GM12875 (cell line): ENCODE measurements around the gene TP63.

Source experiments
- H3K4me3 ChIP-seq: one replicate; pipeline ENCODE4 v1.5.1; 2011; ENCODE audit warnings: low read depth, low read length, control low read depth
- CTCF ChIP-seq: IDR thresholded peaks from 2 replicates; pipeline ENCODE4 v1.5.1; 2011; ENCODE audit warnings: low read depth, mild to moderate bottlenecking, control low read depth, inconsistent platforms, low read length, moderate library complexity, borderline replicate concordance; ENCODE audit not compliant: insufficient read depth

TP63 gene

GRCh38 chr3:189708375-189708774 is 77.2 kb downstream of the TP63 start:
- no peak overlapping the region for H3K4me3 ChIP-seq
- no peak for TF ChIP-seq CTCF

DNA sequence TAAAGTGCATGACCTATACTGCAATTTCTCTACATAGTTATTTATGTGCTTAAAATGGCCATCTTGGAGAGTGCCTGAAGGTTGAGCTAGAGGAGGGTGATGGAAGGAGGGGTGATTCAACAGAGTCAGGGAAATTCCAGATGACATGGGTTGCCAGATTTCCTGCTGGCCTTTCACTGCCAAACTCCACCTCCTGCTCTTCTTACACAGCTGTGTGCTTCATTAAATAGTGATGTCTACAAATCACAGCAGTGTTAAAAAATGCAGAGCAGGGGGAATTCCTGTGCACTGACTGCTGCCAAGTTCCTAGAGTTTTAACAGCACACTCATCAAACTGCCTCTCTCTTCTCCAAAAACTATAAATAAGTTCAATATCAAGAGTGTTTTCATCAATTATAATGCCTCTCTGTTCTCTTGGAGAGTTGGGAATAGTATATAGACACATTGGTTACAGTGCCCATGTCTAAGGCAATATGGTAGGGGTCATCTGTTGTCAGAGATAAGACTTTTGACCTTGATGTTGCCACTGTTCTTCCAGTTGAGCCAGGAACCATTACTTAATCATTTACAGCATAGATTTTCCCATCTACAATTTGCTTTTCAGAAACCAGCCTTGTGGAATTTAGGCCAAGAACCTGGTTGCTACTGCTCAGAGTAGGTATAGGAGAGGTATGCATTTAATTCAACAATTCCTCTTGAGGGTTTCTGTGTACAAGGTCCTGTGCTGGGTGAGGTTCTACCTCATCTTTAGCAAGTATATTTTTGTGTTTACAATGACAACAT is 79.6 kb downstream of the TP63 start:
- TF ChIP-seq CTCF: no peak
- H3K4me3 ChIP-seq: no peak overlapping the region

- no peak overlapping the region for H3K4me3 ChIP-seq
- TF ChIP-seq CTCF: no peak
Observed at GRCh38 chr3:189712906-189713483, 81.8 kb downstream of the TP63 start.

- TF ChIP-seq CTCF: no peak
- H3K4me3 ChIP-seq: no peak overlapping the region
Observed at GRCh38 chr3:189714991-189715961, 84.1 kb downstream of the TP63 start.

DNA sequence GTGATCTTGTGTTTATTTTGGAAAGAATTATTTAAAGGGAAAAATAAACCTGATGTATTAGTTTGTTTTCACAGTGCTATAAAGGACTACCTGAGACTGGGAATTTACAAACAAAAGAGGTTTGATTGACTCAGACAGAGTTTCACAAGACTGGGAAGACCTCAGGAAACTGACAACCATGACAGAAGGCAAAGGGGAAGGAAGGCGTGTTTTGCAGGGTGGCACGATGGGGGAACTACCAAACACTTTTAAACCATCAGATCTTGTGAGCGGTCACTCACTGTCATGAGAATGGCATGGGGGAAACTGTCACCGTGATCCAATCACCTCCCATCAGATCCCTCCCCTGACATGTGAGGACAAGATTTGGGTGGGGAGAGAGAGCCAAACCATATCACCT is 87.0 kb downstream of the TP63 start:
- no peak overlapping the region for H3K4me3 ChIP-seq
- TF ChIP-seq CTCF: no peak

DNA sequence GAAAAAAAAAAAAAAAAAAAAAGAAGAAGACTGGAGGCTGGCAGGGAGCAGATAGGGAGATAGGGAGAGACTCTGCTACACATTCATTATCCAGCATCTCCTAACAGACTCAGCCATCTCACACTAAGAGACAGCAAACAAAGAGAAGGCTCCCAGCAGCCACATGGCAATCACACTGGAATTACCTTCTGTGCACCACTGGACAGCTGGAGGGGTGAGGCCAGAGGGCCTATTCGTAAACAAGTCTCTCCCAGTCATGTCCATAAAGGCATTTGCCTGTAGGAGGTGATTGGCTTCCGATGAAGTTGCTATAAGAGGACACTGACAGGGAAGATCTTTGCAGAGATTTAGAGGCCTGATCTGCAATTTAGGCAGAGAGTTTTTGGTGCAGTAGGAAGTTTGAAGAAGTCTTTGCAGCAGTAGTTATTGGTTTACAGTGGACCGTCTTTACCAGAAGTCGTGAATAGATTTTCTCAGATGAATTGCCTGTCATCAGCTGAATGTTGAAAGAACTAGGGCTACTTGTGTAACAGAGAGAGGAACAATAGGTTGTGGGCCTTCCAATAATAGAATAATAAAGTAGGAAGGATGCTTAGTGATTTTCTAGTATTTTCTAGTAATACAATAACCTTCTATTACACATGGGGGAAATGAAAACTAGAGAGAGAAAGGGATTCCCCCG is 89.7 kb downstream of the TP63 start:
- H3K4me3 ChIP-seq: no peak overlapping the region
- TF ChIP-seq CTCF: no peak
